ENCODE data around the gene GABRA4. TPM values are rescaled to one million over a fixed set of nuclear protein-coding genes. Genes with fewer than 3 reads are reported as not detected.

The GABRA4 gene
- total RNA-seq, 1 experiment from 2014 or later, result not detected

DNA sequence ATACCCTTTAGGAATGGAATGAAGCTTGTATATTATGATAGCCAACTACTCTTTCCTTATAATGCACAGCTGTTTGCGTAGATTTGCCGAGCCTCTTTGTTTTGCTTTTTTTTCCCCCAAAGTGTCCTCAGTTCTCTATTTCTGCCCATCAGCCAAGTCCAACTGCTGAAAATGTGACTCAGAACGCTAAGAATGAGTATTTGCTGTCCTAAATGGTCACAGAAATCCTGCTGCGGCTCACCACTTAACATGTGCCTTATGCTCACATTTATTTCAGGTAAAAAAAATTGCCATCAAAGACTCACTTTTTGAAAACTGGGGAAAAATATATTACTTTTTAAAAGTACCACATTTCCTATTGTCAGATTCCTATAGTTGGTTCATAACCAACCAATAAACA, 36.9 kb downstream of the GABRA4 start:
- H3K27ac Mint-ChIP-seq (ENCODE audit: unreplicated experiment), result no peak overlapping the region
- no peaks in the 10 kb centered on the region for H3K9me3 Mint-ChIP-seq (ENCODE audit: low read depth, unreplicated experiment)
- H3K36me3 Mint-ChIP-seq (ENCODE audit: insufficient read depth, unreplicated experiment), result no peaks in the 10 kb centered on the region
- no peaks in the 10 kb centered on the region for H3K27me3 Mint-ChIP-seq (ENCODE audit: unreplicated experiment)
- TF ChIP-seq, protein P1, sequence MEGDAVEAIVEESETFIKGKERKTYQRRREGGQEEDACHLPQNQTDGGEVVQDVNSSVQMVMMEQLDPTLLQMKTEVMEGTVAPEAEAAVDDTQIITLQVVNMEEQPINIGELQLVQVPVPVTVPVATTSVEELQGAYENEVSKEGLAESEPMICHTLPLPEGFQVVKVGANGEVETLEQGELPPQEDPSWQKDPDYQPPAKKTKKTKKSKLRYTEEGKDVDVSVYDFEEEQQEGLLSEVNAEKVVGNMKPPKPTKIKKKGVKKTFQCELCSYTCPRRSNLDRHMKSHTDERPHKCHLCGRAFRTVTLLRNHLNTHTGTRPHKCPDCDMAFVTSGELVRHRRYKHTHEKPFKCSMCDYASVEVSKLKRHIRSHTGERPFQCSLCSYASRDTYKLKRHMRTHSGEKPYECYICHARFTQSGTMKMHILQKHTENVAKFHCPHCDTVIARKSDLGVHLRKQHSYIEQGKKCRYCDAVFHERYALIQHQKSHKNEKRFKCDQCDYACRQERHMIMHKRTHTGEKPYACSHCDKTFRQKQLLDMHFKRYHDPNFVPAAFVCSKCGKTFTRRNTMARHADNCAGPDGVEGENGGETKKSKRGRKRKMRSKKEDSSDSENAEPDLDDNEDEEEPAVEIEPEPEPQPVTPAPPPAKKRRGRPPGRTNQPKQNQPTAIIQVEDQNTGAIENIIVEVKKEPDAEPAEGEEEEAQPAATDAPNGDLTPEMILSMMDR (IDR thresholded peaks at IDR 0.05; ENCODE audit: unreplicated experiment), result no peak
- H3K4me3 Mint-ChIP-seq (ENCODE audit: low read depth, unreplicated experiment), result no peak overlapping the region
- BruUV-seq (replicated peaks), result no TSS peak
- intact Hi-C loops (cut with micrococcal nuclease; ENCODE audit: unreplicated experiment), result no loop called here
- H3K4me1 Mint-ChIP-seq (ENCODE audit: low read depth, unreplicated experiment), result no peaks in the 10 kb centered on the region
- CTCF ChIA-PET, result no interaction called here
- no peak for DNase-seq

DNA sequence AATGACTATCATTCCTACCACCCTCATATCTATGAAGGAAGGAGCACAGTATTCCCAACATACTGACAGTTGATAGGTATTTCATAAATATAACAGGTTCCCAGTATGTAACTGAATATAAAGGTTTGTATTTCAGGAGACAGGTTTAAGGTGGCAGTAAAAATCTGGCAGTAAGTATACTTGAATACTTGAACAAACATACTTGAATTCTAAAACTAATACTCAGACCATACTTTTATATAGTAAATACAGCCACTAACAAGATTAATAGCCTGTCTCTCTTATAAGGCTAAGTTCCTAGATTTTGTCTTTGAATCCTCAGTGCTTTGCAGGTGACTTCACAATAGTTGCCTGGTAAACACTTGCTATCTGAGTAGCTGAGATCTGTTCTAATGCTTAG, 37.8 kb downstream of the GABRA4 start:
- Mint-ChIP-seq H3K36me3 (ENCODE audit: insufficient read depth, unreplicated experiment) (no peaks in the 10 kb centered on the region), H3K27ac (ENCODE audit: unreplicated experiment) (no peak overlapping the region), H3K4me1 (ENCODE audit: low read depth, unreplicated experiment) (no peaks in the 10 kb centered on the region), H3K4me3 (ENCODE audit: low read depth, unreplicated experiment) (no peak overlapping the region), H3K9me3 (ENCODE audit: low read depth, unreplicated experiment) (no peaks in the 10 kb centered on the region), H3K27me3 (ENCODE audit: unreplicated experiment) (no peaks in the 10 kb centered on the region)
- TF ChIP-seq, protein P1 (IDR thresholded peaks at IDR 0.05; ENCODE audit: unreplicated experiment), result no peak
- BruUV-seq (replicated peaks), result no TSS peak
- DNase-seq, result no peak
- intact Hi-C loops (cut with micrococcal nuclease; ENCODE audit: unreplicated experiment), result no loop called here
- CTCF ChIA-PET, result no interaction called here

DNA sequence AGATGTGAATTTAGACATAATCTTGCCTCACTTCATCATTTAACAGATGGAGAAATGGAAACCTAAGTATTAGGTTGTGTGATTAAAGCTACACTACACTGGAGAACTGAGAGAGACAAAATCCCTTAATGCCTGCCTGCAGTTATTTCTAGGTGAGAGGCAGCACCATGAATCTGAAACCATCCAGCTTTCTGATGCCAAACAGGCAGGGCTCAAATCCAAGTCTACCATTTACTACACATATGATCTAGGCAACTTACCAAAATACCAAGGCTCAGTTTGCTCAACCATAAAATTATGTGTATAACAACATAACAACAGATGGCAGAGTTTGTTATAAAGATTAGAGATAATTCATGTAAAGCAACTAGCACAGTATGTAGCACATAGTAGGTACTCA, 38.7 kb downstream of the GABRA4 start:
- no peaks in the 10 kb centered on the region for H3K27me3 Mint-ChIP-seq (ENCODE audit: unreplicated experiment)
- BruUV-seq (replicated peaks), result no TSS peak
- intact Hi-C loops (cut with micrococcal nuclease; ENCODE audit: unreplicated experiment), result no loop called here
- no peaks in the 10 kb centered on the region for H3K4me1 Mint-ChIP-seq (ENCODE audit: low read depth, unreplicated experiment)
- H3K4me3 Mint-ChIP-seq (ENCODE audit: low read depth, unreplicated experiment), result no peak overlapping the region
- H3K27ac Mint-ChIP-seq (ENCODE audit: unreplicated experiment), result no peak overlapping the region
- DNase-seq, result no peak
- H3K9me3 Mint-ChIP-seq (ENCODE audit: low read depth, unreplicated experiment), result no peaks in the 10 kb centered on the region
- H3K36me3 Mint-ChIP-seq (ENCODE audit: insufficient read depth, unreplicated experiment), result no peaks in the 10 kb centered on the region
- TF ChIP-seq, protein P1 (IDR thresholded peaks at IDR 0.05; ENCODE audit: unreplicated experiment), result no peak
- CTCF ChIA-PET, result no interaction called here

DNA sequence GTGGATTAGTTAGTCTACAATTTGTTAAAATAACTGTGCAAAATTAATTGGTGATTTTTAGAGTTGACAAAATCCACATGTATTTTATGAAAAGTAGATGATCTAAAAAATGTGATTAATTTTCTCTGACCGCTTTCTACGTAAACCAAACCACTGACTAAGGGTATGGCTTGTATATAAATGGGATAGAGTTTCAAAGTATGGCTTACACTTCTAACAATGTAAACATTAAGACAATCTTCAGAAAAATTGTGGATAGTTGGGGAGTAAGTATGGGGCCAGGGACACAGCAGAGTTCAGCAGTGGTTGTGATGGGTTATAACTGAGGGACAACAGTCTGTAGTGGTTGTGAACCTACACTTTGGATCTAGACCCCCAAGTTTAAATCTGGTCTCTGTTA, 39.8 kb downstream of the GABRA4 start:
- intact Hi-C loops (cut with micrococcal nuclease; ENCODE audit: unreplicated experiment), result no loop called here
- BruUV-seq (replicated peaks), result no TSS peak
- DNase-seq, result no peak
- no peak overlapping the region for H3K4me3 Mint-ChIP-seq (ENCODE audit: low read depth, unreplicated experiment)
- H3K9me3 Mint-ChIP-seq (ENCODE audit: low read depth, unreplicated experiment), result no peaks in the 10 kb centered on the region
- no peaks in the 10 kb centered on the region for H3K27me3 Mint-ChIP-seq (ENCODE audit: unreplicated experiment)
- H3K36me3 Mint-ChIP-seq (ENCODE audit: insufficient read depth, unreplicated experiment), result no peaks in the 10 kb centered on the region
- CTCF ChIA-PET, result no interaction called here
- no peak overlapping the region for H3K27ac Mint-ChIP-seq (ENCODE audit: unreplicated experiment)
- TF ChIP-seq, protein P1 (IDR thresholded peaks at IDR 0.05; ENCODE audit: unreplicated experiment), result no peak
- no peaks in the 10 kb centered on the region for H3K4me1 Mint-ChIP-seq (ENCODE audit: low read depth, unreplicated experiment)

DNA sequence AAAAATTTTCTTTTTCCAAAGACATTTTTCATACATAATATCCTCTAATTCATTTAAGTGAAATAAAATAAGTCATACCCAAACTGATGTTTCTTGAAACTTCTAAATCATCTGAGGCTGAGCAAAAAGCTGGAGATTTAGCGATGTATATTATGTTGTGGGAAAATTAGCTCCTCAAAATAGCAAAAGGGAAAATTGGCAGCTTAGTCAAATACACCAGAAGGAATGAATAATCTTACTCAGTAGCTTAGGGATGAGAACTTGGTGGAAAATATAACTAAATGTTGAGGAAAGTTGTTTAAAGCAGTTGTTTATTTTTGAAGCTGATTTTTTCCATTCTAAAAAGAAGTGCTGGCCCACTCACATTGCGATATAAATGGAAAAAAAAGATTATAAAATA, 40.9 kb downstream of the GABRA4 start:
- BruUV-seq (replicated peaks), result no TSS peak
- H3K4me3 Mint-ChIP-seq (ENCODE audit: low read depth, unreplicated experiment), result no peak overlapping the region

More for the DNA sequence above, 40.9 kb downstream of the GABRA4 start:
- no peak overlapping the region for H3K27ac Mint-ChIP-seq (ENCODE audit: unreplicated experiment)
- CTCF ChIA-PET, result no interaction called here
- no peaks in the 10 kb centered on the region for H3K9me3 Mint-ChIP-seq (ENCODE audit: low read depth, unreplicated experiment)
- H3K27me3 Mint-ChIP-seq (ENCODE audit: unreplicated experiment), result no peaks in the 10 kb centered on the region
- TF ChIP-seq, protein P1 (IDR thresholded peaks at IDR 0.05; ENCODE audit: unreplicated experiment), result no peak
- DNase-seq, result no peak
- no peaks in the 10 kb centered on the region for H3K36me3 Mint-ChIP-seq (ENCODE audit: insufficient read depth, unreplicated experiment)
- no peaks in the 10 kb centered on the region for H3K4me1 Mint-ChIP-seq (ENCODE audit: low read depth, unreplicated experiment)
- intact Hi-C loops (cut with micrococcal nuclease; ENCODE audit: unreplicated experiment), result no loop called here
